Activated CD4-positive, CD25-positive, alpha-beta regulatory T cell (primary cell): Measurements from ENCODE around the gene ANHX.

ENCODE experiments used
- DNase-seq, 4 experiments: peaks; one replicate each; lab custom pipeline; 2025; lab: John Stamatoyannopoulos, UW

The ANHX gene

DNA sequence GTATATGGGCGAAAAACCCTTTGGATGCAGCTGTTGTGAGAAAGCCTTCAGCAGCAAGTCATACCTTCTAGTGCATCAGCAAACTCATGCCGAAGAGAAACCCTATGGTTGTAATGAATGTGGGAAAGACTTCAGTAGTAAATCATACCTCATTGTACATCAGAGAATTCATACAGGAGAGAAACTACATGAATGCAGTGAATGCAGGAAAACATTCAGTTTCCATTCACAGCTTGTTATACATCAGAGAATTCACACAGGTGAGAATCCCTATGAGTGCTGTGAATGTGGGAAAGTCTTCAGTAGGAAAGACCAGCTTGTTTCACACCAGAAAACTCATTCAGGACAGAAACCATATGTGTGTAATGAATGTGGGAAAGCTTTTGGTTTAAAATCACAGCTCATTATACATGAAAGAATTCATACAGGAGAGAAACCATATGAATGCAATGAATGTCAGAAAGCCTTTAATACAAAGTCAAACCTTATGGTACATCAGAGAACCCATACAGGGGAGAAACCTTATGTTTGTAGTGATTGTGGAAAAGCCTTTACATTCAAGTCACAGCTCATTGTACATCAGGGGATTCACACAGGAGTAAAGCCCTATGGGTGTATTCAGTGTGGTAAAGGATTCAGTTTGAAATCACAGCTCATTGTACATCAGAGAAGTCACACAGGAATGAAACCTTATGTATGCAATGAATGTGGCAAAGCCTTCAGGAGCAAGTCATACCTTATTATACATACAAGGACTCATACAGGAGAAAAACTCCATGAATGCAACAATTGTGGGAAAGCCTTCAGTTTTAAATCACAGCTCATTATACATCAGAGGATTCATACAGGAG is 33.0 kb downstream of the ANHX start:
- no peak for DNase-seq

DNA sequence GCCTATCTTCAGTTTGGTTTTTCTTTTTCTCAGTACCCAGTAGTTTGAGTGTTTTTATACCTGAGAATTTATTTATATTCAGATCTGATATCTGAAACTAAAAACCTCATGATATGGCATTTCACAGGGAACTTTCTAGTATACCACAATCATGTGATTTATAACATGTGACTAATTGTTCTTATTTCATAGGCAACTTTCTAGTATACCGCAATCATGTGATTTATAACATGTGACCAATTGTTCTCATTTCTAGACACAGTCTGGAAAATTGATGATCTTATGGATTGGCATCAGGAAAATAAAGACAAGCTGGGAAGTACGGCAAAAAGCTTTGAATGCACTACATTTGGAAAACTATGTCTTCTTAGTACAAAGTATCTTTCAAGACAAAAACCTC is 33.8 kb downstream of the ANHX start:
- no peak for DNase-seq

DNA sequence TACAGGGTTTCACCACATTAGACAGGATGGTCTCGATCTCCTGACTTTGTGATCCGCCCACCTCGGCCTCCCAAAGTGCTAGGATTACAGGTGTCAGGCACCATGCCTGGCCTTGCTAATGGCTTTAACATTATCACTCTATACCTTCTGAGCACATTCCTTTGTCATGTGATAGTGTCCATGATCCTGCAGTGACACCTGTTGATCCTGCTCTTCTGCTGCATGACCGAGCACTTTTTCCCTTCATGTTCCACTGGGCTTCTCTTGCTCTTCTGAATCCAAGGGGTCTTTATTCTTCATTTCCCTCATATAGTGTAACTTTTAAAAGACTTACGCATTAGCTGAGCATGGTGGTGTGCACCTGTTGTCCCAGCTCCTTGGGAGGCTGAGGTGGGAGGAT is 42.8 kb downstream of the ANHX start:
- DNase-seq, result no peak

DNA sequence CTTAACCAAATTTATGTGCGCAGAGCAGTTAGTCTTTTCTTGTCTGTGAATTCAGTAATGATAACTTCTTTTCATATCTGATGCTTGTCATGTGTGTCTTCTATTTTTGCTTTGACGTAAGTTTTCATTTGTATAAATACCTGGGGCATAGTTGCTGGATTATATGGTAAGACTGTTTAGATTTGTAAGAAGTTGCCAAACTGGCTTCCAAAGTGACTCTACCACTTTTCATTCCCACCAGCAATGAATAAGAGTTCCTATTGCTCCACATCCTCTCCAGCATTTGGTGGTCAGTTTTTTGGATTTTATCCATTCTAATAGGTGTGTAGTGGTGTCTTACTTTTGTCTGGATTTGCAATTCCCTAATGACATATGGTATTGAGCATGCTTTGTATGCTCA is 45.5 kb downstream of the ANHX start:
- DNase-seq, result no peak

DNA sequence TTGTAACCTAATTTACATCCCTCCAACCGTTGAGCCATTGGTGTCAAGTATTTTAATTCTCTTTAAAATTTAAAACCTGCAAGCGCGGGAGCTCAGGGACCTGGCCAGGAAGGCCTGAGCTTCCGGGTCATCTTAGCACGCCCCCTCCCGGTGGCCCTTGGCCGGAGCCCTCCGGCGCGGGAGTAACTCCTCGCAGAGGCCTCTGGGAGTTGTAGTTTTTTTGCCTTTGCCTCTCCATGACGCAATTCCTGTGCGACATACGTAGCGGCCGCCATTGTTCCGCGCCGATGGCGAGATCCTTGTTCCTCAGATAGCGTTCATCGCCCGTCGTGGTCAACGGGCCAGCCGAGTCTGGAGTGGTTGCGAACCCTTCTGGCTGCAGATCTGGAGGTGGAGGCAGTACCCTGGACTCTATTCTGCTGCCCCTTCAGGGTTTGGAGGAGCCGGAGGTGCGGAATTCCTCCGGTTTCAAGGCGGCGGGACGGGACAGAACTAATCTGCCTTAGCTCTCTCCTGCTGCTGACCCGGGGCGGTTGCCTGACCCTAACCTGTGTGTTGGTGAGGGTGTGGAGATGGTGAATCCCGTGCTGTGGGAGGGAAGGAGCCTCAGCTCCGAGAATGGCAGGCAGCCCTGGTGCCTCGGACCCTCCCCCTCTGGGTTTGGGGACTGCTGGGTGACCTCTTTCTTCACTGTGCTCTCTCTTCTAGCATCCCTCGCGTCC is 54.3 kb downstream of the ANHX start, which contains the start of gene ZNF268:
ZNF268 (plus strand) TSS at position 258 of the 722 bp plus-strand sequence. CDS start 503 bp downstream, outside the sequence.
- peak; percentile 74 to 89 (median 77) for DNase-seq

DNA sequence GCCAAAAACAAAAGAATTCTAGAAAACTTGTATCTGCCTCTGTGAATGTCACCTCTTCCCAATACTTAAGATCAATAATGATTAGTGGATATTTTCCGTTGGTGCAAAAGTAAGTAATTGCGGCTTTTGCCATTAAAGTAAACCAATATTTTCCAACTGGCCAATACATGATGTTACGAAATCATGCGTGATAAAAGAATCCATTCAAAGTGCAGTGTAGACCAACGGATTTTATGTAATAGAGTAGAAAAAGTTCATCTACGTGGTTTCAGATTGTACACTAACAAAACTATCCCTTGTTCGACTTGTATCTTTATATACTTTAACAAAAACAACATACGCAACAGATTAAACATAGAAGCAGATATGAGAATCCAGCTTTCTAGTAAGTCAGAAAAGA is 55.0 kb downstream of the ANHX start:
- DNase-seq, result no peak

DNA sequence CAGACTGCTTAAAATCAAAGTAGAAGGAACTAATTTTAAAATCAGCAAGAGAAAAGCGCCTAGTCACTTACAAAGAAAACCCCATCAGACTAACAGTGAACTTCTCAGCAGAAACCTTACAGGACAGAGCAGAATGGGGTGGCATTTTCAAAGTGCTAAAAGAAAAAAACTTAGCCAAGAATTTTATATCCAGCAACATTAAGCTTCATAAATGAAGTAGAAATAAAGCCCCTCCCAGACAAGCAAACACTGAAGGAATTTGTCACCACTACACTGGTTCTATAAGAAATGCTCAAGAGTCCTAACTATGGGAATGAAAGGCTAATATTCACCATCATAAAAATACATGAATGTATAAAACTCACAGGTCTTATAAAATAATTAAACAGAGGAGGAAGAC is 60.8 kb downstream of the ANHX start:
- no peak for DNase-seq

DNA sequence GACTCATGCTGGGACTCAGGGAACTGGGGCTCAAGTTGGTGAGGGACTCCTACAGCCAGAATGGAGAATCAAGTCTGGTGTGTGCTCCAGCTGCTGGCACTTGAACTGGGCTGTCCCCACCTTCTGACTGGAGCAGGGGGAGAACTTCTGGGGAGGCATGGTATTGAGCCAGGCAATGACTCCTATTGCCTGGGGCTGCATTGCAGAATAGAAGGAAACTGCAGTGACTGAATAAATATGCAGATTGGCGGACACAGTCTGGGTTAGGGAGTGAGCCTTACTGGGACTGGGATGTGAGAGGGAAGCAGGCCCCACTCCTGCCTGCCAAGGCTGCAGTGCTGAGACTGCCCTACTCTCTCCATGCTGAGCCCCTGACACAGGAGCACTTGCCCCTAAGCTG is 63.2 kb downstream of the ANHX start:
- DNase-seq, result no peak
